HepG2 (cell line): ENCODE data around the gene DSE. TPM values are rescaled to one million over a fixed set of nuclear protein-coding genes. Genes with fewer than 3 reads are reported as not detected.

Source experiments
- ATF3 ChIP-seq: sonication (generic); formaldehyde crosslinking; IDR thresholded peaks from 2 replicates; pipeline ENCODE4 v1.4.0; 2020; ENCODE audit warnings: missing genetic modification reagents
- GLMP ChIP-seq: sonication (generic); formaldehyde crosslinking; IDR thresholded peaks from 2 replicates; pipeline ENCODE4 v1.9.0; 2021; ENCODE audit warnings: missing genetic modification reagents, mild to moderate bottlenecking, borderline replicate concordance
- RELA ChIP-seq: sonication (generic); formaldehyde crosslinking; IDR thresholded peaks from 2 replicates; pipeline ENCODE4 v1.4.0; 2020; ENCODE audit warnings: missing genetic modification reagents
- SOX13 ChIP-seq, 3 experiments: fragments of 450-650 bp in 1 of 3; sonication (generic) in 1 of 3; formaldehyde crosslinking in 1 of 3; IDR thresholded peaks in 2 of 3; conservative IDR thresholded peaks in 1 of 3; 2 replicates each; pipeline versions ENCODE4 v1.5.0 to v1.6.1; 2016 to 2020; ENCODE audit warnings: antibody characterized with exemption in 1 of 3, mild to moderate bottlenecking in 1 of 3, missing compliant biosample characterization in 1 of 3, missing genetic modification reagents in 1 of 3, moderate library complexity in 1 of 3
- ZNF230 ChIP-seq: sonication (generic); formaldehyde crosslinking; IDR thresholded peaks from 2 replicates; pipeline ENCODE4 v1.4.0; 2020; ENCODE audit warnings: mild to moderate bottlenecking, missing genetic modification reagents
- ZNF510 ChIP-seq: sonication (generic); formaldehyde crosslinking; IDR thresholded peaks from 2 replicates; pipeline ENCODE4 v1.4.0; 2020; ENCODE audit warnings: low read depth, mild to moderate bottlenecking, missing genetic modification reagents
- polyA plus RNA-seq, 8 experiments: library from polyadenylated mRNA; depleted of rRNA in 3 of 8; stranded (reverse) in 7 of 8; unstranded in 1 of 8; fragments of >200 nt; fragmentation: Illumina TruSeq in 4 of 8; extraction: Trizol in 4 of 8; gene quantifications; 2 replicates each; pipeline versions ENCODE4 v1.2.1 to v1.2.3, GENCODE V29; 2011 to 2016; ENCODE audit warnings: low read depth in 4 of 8, missing spikeins in 1 of 8, mixed read lengths in 1 of 8; ENCODE audit not compliant: insufficient read depth in 1 of 8
- total RNA-seq, 5 experiments: library from RNA; depleted of rRNA; stranded (reverse); fragments of >200 nt; fragmentation: Illumina TruSeq; extraction: Trizol; gene quantifications; 2 replicates each; pipeline ENCODE4 v1.2.3, GENCODE V29; 2016; ENCODE audit warnings: low read depth in 1 of 5
- TF ChIP-seq, protein P1 (sequence below): sonication (generic); formaldehyde crosslinking; IDR thresholded peaks from 2 replicates; pipeline ENCODE4 v1.5.0; 2020; ENCODE audit warnings: mild to moderate bottlenecking, missing genetic modification reagents
- TF ChIP-seq, protein P2 (sequence below): sonication (generic); formaldehyde crosslinking; IDR thresholded peaks from 2 replicates; pipeline ENCODE4 v1.4.0; 2020; ENCODE audit warnings: missing genetic modification reagents

The DSE gene
- total and polyA plus RNA-seq, 2 of the 13 experiments (the other 11 are each of a cell fraction or from before 2014, with no cell fraction given), result 2.6 to 4.6 TPM

- TF ChIP-seq, protein P1, sequence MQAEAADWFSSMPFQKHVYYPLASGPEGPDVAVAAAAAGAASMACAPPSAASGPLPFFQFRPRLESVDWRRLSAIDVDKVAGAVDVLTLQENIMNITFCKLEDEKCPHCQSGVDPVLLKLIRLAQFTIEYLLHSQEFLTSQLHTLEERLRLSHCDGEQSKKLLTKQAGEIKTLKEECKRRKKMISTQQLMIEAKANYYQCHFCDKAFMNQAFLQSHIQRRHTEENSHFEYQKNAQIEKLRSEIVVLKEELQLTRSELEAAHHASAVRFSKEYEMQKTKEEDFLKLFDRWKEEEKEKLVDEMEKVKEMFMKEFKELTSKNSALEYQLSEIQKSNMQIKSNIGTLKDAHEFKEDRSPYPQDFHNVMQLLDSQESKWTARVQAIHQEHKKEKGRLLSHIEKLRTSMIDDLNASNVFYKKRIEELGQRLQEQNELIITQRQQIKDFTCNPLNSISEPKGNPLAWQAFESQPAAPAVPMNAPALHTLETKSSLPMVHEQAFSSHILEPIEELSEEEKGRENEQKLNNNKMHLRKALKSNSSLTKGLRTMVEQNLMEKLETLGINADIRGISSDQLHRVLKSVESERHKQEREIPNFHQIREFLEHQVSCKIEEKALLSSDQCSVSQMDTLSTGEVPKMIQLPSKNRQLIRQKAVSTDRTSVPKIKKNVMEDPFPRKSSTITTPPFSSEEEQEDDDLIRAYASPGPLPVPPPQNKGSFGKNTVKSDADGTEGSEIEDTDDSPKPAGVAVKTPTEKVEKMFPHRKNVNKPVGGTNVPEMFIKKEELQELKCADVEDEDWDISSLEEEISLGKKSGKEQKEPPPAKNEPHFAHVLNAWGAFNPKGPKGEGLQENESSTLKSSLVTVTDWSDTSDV (CRISPR knock-in tag), result no peak
- TF ChIP-seq ZNF510 (CRISPR knock-in tag) (no peak), ZNF230 (CRISPR knock-in tag) (no peak), RELA (CRISPR knock-in tag) (no peak), SOX13 (IDR thresholded peaks at IDR 0.05) (no peak), SOX13 (CRISPR knock-in tag; conservative IDR thresholded peaks at IDR 0.05 in 1 of 2, IDR thresholded peaks at IDR 0.05 in 1 of 2) (no peak), GLMP (CRISPR knock-in tag) (no peak), ATF3 (CRISPR knock-in tag) (no peak)
- TF ChIP-seq, protein P2, sequence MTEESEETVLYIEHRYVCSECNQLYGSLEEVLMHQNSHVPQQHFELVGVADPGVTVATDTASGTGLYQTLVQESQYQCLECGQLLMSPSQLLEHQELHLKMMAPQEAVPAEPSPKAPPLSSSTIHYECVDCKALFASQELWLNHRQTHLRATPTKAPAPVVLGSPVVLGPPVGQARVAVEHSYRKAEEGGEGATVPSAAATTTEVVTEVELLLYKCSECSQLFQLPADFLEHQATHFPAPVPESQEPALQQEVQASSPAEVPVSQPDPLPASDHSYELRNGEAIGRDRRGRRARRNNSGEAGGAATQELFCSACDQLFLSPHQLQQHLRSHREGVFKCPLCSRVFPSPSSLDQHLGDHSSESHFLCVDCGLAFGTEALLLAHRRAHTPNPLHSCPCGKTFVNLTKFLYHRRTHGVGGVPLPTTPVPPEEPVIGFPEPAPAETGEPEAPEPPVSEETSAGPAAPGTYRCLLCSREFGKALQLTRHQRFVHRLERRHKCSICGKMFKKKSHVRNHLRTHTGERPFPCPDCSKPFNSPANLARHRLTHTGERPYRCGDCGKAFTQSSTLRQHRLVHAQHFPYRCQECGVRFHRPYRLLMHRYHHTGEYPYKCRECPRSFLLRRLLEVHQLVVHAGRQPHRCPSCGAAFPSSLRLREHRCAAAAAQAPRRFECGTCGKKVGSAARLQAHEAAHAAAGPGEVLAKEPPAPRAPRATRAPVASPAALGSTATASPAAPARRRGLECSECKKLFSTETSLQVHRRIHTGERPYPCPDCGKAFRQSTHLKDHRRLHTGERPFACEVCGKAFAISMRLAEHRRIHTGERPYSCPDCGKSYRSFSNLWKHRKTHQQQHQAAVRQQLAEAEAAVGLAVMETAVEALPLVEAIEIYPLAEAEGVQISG (CRISPR knock-in tag), result no peak
Observed at GRCh38 chr6:116461331-116461931, 90.7 kb downstream of the DSE start, which contains the start of gene CALHM6 (continued).
